ENCODE measurements around the gene CAGE1. TPM values are rescaled to one million over a fixed set of nuclear protein-coding genes. Genes with fewer than 3 reads are reported as not detected.

Gene CAGE1
- total and polyA plus RNA-seq, 2 experiments from 2014 or later, result 0.09 to 0.66 TPM

DNA sequence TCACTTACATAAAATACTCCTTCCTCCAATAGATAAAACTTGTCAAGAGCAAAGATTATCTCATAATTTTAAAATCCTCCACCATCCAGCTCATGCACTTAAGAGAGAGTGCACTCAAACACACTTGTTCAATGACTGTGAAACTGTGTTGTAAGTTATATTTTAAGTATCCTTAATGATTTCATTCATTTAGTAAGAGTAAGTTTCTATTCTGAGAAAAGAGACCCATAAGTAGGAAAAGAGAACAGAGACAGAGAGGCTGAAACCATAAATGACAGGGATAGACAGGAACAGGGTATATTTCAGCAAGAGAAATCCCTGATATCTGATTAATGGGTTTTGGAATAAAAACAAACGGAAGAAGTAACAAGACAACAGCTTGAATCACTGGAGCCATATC is 84.7 kb downstream of the CAGE1 start:
- no peaks in the 10 kb centered on the region for H3K9me3 ChIP-seq (ENCODE audit: low read depth)
- H3K4me1 ChIP-seq (ENCODE audit: low read depth), result no peaks in the 10 kb centered on the region
- H3K27ac ChIP-seq, result no peak overlapping the region
- H3K36me3 ChIP-seq, result peaks cover 51% of the 10 kb centered on the region
- H3K27me3 ChIP-seq, result no peaks in the 10 kb centered on the region
- TF ChIP-seq, protein P1, sequence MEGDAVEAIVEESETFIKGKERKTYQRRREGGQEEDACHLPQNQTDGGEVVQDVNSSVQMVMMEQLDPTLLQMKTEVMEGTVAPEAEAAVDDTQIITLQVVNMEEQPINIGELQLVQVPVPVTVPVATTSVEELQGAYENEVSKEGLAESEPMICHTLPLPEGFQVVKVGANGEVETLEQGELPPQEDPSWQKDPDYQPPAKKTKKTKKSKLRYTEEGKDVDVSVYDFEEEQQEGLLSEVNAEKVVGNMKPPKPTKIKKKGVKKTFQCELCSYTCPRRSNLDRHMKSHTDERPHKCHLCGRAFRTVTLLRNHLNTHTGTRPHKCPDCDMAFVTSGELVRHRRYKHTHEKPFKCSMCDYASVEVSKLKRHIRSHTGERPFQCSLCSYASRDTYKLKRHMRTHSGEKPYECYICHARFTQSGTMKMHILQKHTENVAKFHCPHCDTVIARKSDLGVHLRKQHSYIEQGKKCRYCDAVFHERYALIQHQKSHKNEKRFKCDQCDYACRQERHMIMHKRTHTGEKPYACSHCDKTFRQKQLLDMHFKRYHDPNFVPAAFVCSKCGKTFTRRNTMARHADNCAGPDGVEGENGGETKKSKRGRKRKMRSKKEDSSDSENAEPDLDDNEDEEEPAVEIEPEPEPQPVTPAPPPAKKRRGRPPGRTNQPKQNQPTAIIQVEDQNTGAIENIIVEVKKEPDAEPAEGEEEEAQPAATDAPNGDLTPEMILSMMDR (IDR thresholded peaks at IDR 0.05; ENCODE audit: low read depth, low read length), result no peak
- no peak overlapping the region for H3K4me3 ChIP-seq
- no peak for DNase-seq (ENCODE audit: low read depth in 1 of 2, low spot score in 1 of 2)

DNA sequence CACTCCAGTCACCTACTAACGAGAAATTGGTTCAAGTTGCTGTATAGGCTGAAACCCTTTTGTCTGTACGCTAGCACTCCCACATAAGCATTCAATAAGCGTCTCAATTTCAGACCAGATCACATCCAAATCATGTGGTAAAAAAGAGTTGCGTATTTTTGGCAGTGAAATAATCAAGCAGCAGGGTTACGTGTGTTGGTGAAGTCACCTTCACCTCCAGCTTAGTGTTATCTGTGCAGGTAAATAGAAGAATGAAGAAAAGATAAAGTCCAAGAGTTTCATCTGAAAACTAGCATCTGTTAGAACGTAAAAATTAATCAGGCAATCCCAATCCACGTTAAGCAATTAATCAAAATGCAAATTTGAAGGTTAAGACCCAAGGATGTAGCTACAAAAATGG is 87.8 kb downstream of the CAGE1 start:
- no peak for DNase-seq (ENCODE audit: low read depth in 1 of 2, low spot score in 1 of 2)
- no peaks in the 10 kb centered on the region for H3K9me3 ChIP-seq (ENCODE audit: low read depth)
- no peak overlapping the region for H3K27ac ChIP-seq
- H3K4me1 ChIP-seq (ENCODE audit: low read depth), result no peaks in the 10 kb centered on the region
- H3K27me3 ChIP-seq, result no peaks in the 10 kb centered on the region
- peaks cover 62% of the 10 kb centered on the region for H3K36me3 ChIP-seq
- no peak overlapping the region for H3K4me3 ChIP-seq
- TF ChIP-seq, protein P1 (IDR thresholded peaks at IDR 0.05; ENCODE audit: low read depth, low read length), result no peak

DNA sequence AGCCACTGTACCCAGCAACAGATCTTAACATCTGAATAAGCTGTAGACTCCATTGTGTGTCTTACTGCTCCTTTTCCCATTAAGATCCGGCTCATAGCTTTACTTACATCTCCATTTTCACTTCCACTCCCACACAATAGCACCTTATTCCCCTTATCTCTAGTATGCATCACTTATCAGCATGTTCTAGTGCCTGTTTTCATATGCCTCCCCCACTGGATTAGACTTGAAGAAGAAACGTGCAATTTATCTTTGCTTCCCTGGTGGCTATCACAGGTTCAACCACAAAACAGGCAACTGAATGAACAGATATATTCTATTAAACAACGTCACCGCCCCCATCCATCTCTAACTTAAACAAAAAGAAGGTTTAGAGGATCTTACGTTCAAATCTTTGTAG is 88.6 kb downstream of the CAGE1 start:
- Histone ChIP-seq H3K27ac (no peak overlapping the region), H3K27me3 (no peaks in the 10 kb centered on the region), H3K9me3 (ENCODE audit: low read depth) (no peaks in the 10 kb centered on the region), H3K4me3 (no peak overlapping the region), H3K36me3 (peaks cover 67% of the 10 kb centered on the region), H3K4me1 (ENCODE audit: low read depth) (no peaks in the 10 kb centered on the region)
- TF ChIP-seq, protein P1 (IDR thresholded peaks at IDR 0.05; ENCODE audit: low read depth, low read length), result no peak
- DNase-seq (ENCODE audit: low read depth in 1 of 2, low spot score in 1 of 2), result no peak

DNA sequence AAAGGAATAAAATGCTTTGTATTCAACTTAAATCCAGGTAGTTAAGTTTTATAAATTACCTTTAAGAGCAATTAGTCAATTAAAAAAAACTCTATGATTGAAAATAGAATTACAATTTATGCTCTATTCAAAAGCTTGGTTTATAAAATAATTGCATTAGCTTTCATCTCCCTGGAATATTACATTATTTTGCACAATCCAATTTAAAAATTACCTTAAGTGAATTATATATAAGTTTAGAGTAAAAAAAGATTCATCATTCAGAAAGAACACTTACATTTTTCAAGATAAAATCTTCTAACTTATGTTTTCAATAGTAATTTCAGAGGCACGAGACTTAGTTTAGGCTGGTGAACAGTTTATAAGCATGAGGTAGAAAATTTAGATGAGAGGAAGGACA is 91.4 kb downstream of the CAGE1 start:
- Histone ChIP-seq H3K9me3 (ENCODE audit: low read depth) (no peaks in the 10 kb centered on the region), H3K36me3 (peaks cover 68% of the 10 kb centered on the region)
- TF ChIP-seq, protein P1 (IDR thresholded peaks at IDR 0.05; ENCODE audit: low read depth, low read length), result no peak

DNA sequence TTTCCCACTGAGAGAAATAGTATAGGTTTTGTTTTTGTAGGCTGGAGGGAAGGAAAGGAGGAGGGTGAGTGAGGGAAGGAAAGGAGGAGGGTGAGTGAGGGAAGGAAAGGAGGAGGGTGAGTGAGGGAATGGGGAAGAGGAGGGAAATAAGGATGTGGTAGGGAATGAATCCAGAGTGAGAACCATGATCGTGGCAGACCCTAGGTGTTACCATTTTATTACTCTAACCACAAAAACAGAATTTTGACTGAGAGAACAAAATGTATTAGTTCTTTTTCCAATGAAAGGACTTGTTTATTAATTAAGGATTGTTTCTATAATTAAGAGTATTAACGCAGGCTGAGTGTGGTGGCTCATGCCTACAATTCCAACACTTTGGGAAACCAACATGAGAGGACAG is 92.9 kb downstream of the CAGE1 start:
- H3K4me3 ChIP-seq, result no peak overlapping the region
- H3K9me3 ChIP-seq (ENCODE audit: low read depth), result no peaks in the 10 kb centered on the region
- TF ChIP-seq, protein P1 (IDR thresholded peaks at IDR 0.05; ENCODE audit: low read depth, low read length), result no peak
- H3K27me3 ChIP-seq, result no peaks in the 10 kb centered on the region
- H3K27ac ChIP-seq, result no peak overlapping the region
- H3K4me1 ChIP-seq (ENCODE audit: low read depth), result no peaks in the 10 kb centered on the region
- DNase-seq (ENCODE audit: low read depth in 1 of 2, low spot score in 1 of 2), result no peak
- H3K36me3 ChIP-seq, result peaks cover 58% of the 10 kb centered on the region

More for the DNA sequence above, 91.4 kb downstream of the CAGE1 start:
- DNase-seq (ENCODE audit: low read depth in 1 of 2, low spot score in 1 of 2), result no peak
- no peak overlapping the region for H3K4me3 ChIP-seq
- H3K4me1 ChIP-seq (ENCODE audit: low read depth), result no peaks in the 10 kb centered on the region
- no peak overlapping the region for H3K27ac ChIP-seq
- no peaks in the 10 kb centered on the region for H3K27me3 ChIP-seq

DNA sequence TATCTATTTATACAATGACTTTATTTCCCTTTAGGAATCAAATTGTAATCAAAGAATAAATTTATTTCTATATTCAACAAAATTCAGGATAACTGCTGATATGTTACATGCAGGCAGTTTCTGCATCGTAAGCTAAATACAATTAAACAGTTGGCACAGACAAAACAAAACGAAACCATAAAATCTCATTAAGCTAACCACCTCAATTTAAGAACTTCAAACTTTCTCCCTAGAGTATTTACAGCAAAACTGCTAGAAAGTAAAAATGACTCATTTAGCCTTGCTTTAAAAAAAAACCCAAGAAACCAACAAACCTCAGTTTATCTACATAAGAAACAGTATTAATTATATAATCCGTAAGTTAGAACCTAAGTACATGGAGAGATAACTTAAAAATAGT is 93.6 kb downstream of the CAGE1 start:
- no peaks in the 10 kb centered on the region for H3K27me3 ChIP-seq
- no peaks in the 10 kb centered on the region for H3K4me1 ChIP-seq (ENCODE audit: low read depth)
- no peaks in the 10 kb centered on the region for H3K9me3 ChIP-seq (ENCODE audit: low read depth)
- no peak overlapping the region for H3K27ac ChIP-seq
- TF ChIP-seq, protein P1 (IDR thresholded peaks at IDR 0.05; ENCODE audit: low read depth, low read length), result no peak
- no peak for DNase-seq (ENCODE audit: low read depth in 1 of 2, low spot score in 1 of 2)
- H3K4me3 ChIP-seq, result no peak overlapping the region
- peaks cover 54% of the 10 kb centered on the region for H3K36me3 ChIP-seq
